PFSK-1 (cell line): ENCODE measurements around the gene PPA2.

ENCODE experiments used
- FOXP2 ChIP-seq: optimal IDR thresholded peaks from 2 replicates; pipeline ENCODE3; 2011; ENCODE audit warnings: borderline replicate concordance, control low read depth, inconsistent platforms; ENCODE audit not compliant: insufficient read depth; ENCODE audit errors: extremely low read length, extremely low read depth
- SIN3A ChIP-seq: IDR thresholded peaks from 2 replicates; pipeline ENCODE4 v1.6.1; 2012; ENCODE audit warnings: mild to moderate bottlenecking, low read length, moderate library complexity, borderline replicate concordance; ENCODE audit not compliant: insufficient read depth
- TAF1 ChIP-seq: IDR thresholded peaks from 2 replicates; pipeline ENCODE4 v1.6.1; 2012; ENCODE audit warnings: low read length, control low read depth, borderline replicate concordance; ENCODE audit not compliant: insufficient read depth

DNA sequence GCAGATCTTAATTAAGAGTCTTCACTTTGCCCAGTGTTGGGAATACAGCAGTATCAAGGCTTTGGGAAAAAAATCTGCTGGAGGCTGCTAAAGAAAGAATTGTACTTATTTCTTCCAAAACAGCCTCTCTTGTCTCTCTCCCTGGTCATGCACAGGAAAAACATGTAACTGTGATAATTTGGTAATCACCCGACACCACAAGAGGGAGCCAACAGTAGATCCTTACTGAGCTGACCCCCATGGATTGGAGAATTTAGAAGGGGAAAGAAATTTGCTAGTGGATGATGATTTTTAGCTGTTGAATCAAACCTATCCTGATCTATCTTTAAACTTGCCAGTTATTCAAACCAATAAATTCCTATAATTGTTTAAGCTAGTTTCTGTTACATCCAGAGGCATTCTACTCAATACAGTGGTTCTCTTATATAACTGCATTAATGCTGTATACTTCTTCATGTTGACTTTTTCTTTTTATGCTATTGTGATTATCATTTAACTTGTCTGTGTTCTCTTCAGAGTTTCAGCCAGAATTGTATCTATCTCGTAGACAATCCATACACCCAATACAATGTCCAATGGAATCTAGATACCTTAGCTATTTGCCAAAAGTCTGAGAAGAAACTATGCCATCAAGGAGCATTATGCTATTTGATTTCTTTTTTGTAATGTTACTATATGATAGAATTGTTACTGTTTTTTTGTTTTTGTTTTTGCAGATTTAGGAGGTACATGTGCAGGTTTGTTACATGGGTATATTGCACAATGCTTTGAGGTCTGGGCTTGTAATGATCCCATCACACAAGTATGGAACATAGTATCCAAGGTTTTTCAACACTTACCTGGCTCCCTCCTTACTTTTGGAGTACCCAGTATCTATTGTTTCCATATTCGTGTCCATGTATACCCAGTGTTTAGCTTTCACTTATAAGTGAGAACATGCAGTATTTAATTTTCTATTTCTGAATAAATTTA is 47.2 kb upstream of the PPA2 start:
- TF ChIP-seq FOXP2 (no peak), TAF1 (no peak), SIN3A (no peak)
